IMR-90 (cell line): ENCODE measurements around the gene DERL3. TPM values are rescaled to one million over a fixed set of nuclear protein-coding genes. Genes with fewer than 3 reads are reported as not detected.

Experiments used
- ATAC-seq: fragments of 200-7000 bp; cut with Tn5 transposase; 2 replicates; pipeline ENCODE4 v1.9.1; 2020; ENCODE audit warnings: low read depth, mild to moderate bottlenecking, moderate library complexity
- BruUV-seq: library from RNA; stranded (reverse); fragments of 400-500 nt; replicated peaks from 2 replicates; lab custom pipeline; 2021; lab: Mats Ljungman, UMichigan
- CTCF ChIA-PET: fragments of 300-600 bp; formaldehyde crosslinking; extraction: SDS; loops from one replicate; lab custom pipeline; 2021; ENCODE audit warnings: antibody characterized with exemption; lab: Yijun Ruan, JAX
- POLR2A ChIA-PET: fragments of 300-600 bp; sonication (Branson Sonifier 250); formaldehyde crosslinking; loops from one replicate; lab custom pipeline; 2022; ENCODE audit warnings: antibody characterized with exemption; ENCODE audit not compliant: unreplicated experiment; lab: Charles Lee
- DNase-seq: peaks from one replicate; pipeline ENCODE4 v3.0.0; 2013
- H2AFZ ChIP-seq: replicated peaks from 2 replicates; pipeline ENCODE3; 2013; ENCODE audit warnings: low read length, mild to moderate bottlenecking; ENCODE audit not compliant: poor library complexity
- H2AK5ac ChIP-seq: 2 replicates; pipeline ENCODE4 v1.6.1; 2013; ENCODE audit warnings: low read depth, low read length, inconsistent platforms
- H2AK9ac ChIP-seq: replicated peaks from 2 replicates; pipeline ENCODE3; 2013; ENCODE audit warnings: mild to moderate bottlenecking, low read depth, low read length, moderate library complexity; ENCODE audit not compliant: poor library complexity
- H2BK120ac ChIP-seq: 2 replicates; pipeline ENCODE4 v1.6.1; 2013; ENCODE audit warnings: low read depth, low read length, inconsistent platforms
- H2BK15ac ChIP-seq: 3 replicates; pipeline ENCODE4 v1.6.1; 2013; ENCODE audit warnings: low read depth, low read length, inconsistent platforms
- H2BK20ac ChIP-seq: 2 replicates; pipeline ENCODE4 v1.6.1; 2013; ENCODE audit warnings: low read depth, mild to moderate bottlenecking, inconsistent platforms, low read length, moderate library complexity
- H2BK5ac ChIP-seq: 2 replicates; pipeline ENCODE4 v1.6.1; 2013; ENCODE audit warnings: mild to moderate bottlenecking, low read depth, low read length, inconsistent platforms; ENCODE audit not compliant: poor library complexity, severe bottlenecking
- H3K14ac ChIP-seq: replicated peaks from 2 replicates; pipeline ENCODE4 v1.6.1; 2013; ENCODE audit warnings: low read depth, low read length, inconsistent platforms
- H3K18ac ChIP-seq: 2 replicates; pipeline ENCODE4 v1.6.1; 2013; ENCODE audit warnings: low read depth, low read length, control low read depth
- H3K23ac ChIP-seq: 2 replicates; pipeline ENCODE4 v1.6.1; 2013; ENCODE audit warnings: low read depth, low read length, inconsistent platforms
- H3K27ac ChIP-seq: 2 replicates; pipeline ENCODE4 v1.5.1; 2013; ENCODE audit warnings: mild to moderate bottlenecking, control low read depth, low read length; ENCODE audit not compliant: insufficient read depth
- H3K27me3 ChIP-seq: 2 replicates; pipeline ENCODE4 v1.6.1; 2013; ENCODE audit warnings: low read length; ENCODE audit not compliant: control insufficient read depth, insufficient read depth
- H3K36me3 ChIP-seq: 2 replicates; pipeline ENCODE4 v1.6.1; 2013; ENCODE audit warnings: low read length, mixed read lengths; ENCODE audit not compliant: control insufficient read depth, insufficient read depth
- H3K4ac ChIP-seq: 2 replicates; pipeline ENCODE4 v1.6.1; 2013; ENCODE audit warnings: low read depth, low read length, inconsistent platforms
- H3K4me1 ChIP-seq: 2 replicates; pipeline ENCODE4 v1.6.1; 2013; ENCODE audit warnings: low read length, mixed read lengths; ENCODE audit not compliant: control insufficient read depth, insufficient read depth
- H3K4me2 ChIP-seq: 2 replicates; pipeline ENCODE4 v1.6.1; 2013; ENCODE audit warnings: low read depth, mild to moderate bottlenecking, control low read depth, low read length, moderate library complexity
- H3K4me3 ChIP-seq: 2 replicates; pipeline ENCODE4 v1.5.1; 2013; ENCODE audit warnings: low read depth, mild to moderate bottlenecking, control low read depth, low read length, moderate library complexity; ENCODE audit not compliant: insufficient read depth
- H3K56ac ChIP-seq: 2 replicates; pipeline ENCODE4 v1.6.1; 2013; ENCODE audit warnings: low read length, inconsistent platforms; ENCODE audit not compliant: insufficient read depth; ENCODE audit errors: extremely low read depth
- H3K79me1 ChIP-seq, 2 experiments: 2 replicates each; pipeline ENCODE4 v1.6.1; 2013; ENCODE audit warnings: low read length in 2 of 2, inconsistent platforms in 1 of 2, low read depth in 1 of 2
- H3K9ac ChIP-seq: 2 replicates; pipeline ENCODE4 v1.6.1; 2013; ENCODE audit warnings: low read depth, low read length, control low read depth
- H3K9me1 ChIP-seq: 2 replicates; pipeline ENCODE4 v1.6.1; 2013; ENCODE audit warnings: low read length, inconsistent platforms; ENCODE audit not compliant: insufficient read depth
- H3K9me3 ChIP-seq: 2 replicates; pipeline ENCODE4 v1.6.1; 2013; ENCODE audit warnings: low read length; ENCODE audit not compliant: control insufficient read depth, insufficient read depth
- H4K20me1 ChIP-seq: 2 replicates; pipeline ENCODE4 v1.6.1; 2013; ENCODE audit warnings: low read length, inconsistent platforms; ENCODE audit not compliant: insufficient read depth
- H4K5ac ChIP-seq: 2 replicates; pipeline ENCODE4 v1.6.1; 2013; ENCODE audit warnings: mild to moderate bottlenecking, low read depth, low read length, control low read depth
- H4K8ac ChIP-seq, 2 experiments: 2 replicates each; pipeline ENCODE4 v1.6.1; 2013; ENCODE audit warnings: low read depth in 2 of 2, low read length in 2 of 2, control low read depth in 1 of 2, inconsistent platforms in 1 of 2
- H4K91ac ChIP-seq: 2 replicates; pipeline ENCODE4 v1.6.1; 2013; ENCODE audit warnings: low read depth, low read length, inconsistent platforms; ENCODE audit not compliant: insufficient read depth
- CEBPB ChIP-seq: IDR thresholded peaks from 2 replicates; pipeline ENCODE4 v1.6.1; 2012; ENCODE audit warnings: low read depth, low read length, improper control_type of control experiment
- CHD1 ChIP-seq: IDR thresholded peaks from 2 replicates; pipeline ENCODE4 v1.6.1; 2012; ENCODE audit warnings: low read depth, low read length, improper control_type of control experiment
- FOS ChIP-seq: fragments of 150-350 bp; IDR thresholded peaks from 2 replicates; pipeline ENCODE4 v1.6.1; 2016; ENCODE audit warnings: low read depth, low read length
- MAFK ChIP-seq: IDR thresholded peaks from 2 replicates; pipeline ENCODE4 v1.6.1; 2012; ENCODE audit warnings: low read depth, low read length, improper control_type of control experiment
- RAD21 ChIP-seq: IDR thresholded peaks from 2 replicates; pipeline ENCODE4 v1.6.1; 2012; ENCODE audit warnings: low read length, improper control_type of control experiment
- RCOR1 ChIP-seq: IDR thresholded peaks from 2 replicates; pipeline ENCODE4 v1.6.1; 2012; ENCODE audit warnings: mild to moderate bottlenecking, low read length, improper control_type of control experiment; ENCODE audit not compliant: insufficient replicate concordance
- USF2 ChIP-seq: fragments of 150-350 bp; IDR thresholded peaks from 2 replicates; pipeline ENCODE4 v1.6.1; 2017; ENCODE audit warnings: mild to moderate bottlenecking, antibody characterized with exemption, low read length, low read depth
- WGBS, 2 experiments: methylation state at CpG; one replicate each; pipeline versions ENCODE4 v1.1.5 to v1.1.7; 2013; ENCODE audit warnings: missing lambda C conversion rate in 2 of 2; ENCODE audit not compliant: insufficient read length in 1 of 2; ENCODE audit errors: extremely low coverage in 2 of 2; 5-methylcytosine and 5-hydroxymethylcytosine counted together
- dilution Hi-C: fragments of 300-500 bp; cut with HindIII; formaldehyde crosslinking; loops from one replicate; pipeline ENCODE4 v1.14.3; 2018; ENCODE audit warnings: low sequenced_read_pairs; ENCODE audit not compliant: unreplicated experiment
- in situ Hi-C: fragments of 300-500 bp; cut with MboI; formaldehyde crosslinking; loops from 3 replicates; pipeline ENCODE4 v1.14.3; 2019; ENCODE audit warnings: low sequenced_read_pairs, inconsistent platforms, mixed read lengths
- intact Hi-C: fragments of 100-400 bp; cut with micrococcal nuclease; formaldehyde crosslinking; loops from 2 replicates; pipeline ENCODE4 v1.10.0; 2022
- polyA plus RNA-seq, 3 experiments: library from polyadenylated mRNA; depleted of rRNA; stranded (reverse); fragments of >200 nt; gene quantifications; 2 replicates each; pipeline ENCODE4 v1.2.3, GENCODE V29; 2012; ENCODE audit warnings: low replicate concordance in 1 of 3
- total RNA-seq: library from RNA; depleted of rRNA; stranded (reverse); fragments of >200 nt; gene quantifications from 2 replicates; pipeline ENCODE4 v1.2.3, GENCODE V29; 2012
- TF ChIP-seq, protein P1 (sequence below): fragments of 150-350 bp; IDR thresholded peaks from 2 replicates; pipeline ENCODE4 v1.6.1; 2016; ENCODE audit warnings: low read depth, mild to moderate bottlenecking, low read length, moderate library complexity, borderline replicate concordance
- TF ChIP-seq, protein P2 (sequence below): conservative IDR thresholded peaks from 2 replicates; pipeline ENCODE4 v1.5.1; 2012; ENCODE audit warnings: mild to moderate bottlenecking, low read depth, low read length, improper control_type of control experiment

Gene DERL3
- total and polyA plus RNA-seq, 2 of the 4 experiments (the other 2 are of a cell fraction) = 0.18 to 0.62 TPM

DNA sequence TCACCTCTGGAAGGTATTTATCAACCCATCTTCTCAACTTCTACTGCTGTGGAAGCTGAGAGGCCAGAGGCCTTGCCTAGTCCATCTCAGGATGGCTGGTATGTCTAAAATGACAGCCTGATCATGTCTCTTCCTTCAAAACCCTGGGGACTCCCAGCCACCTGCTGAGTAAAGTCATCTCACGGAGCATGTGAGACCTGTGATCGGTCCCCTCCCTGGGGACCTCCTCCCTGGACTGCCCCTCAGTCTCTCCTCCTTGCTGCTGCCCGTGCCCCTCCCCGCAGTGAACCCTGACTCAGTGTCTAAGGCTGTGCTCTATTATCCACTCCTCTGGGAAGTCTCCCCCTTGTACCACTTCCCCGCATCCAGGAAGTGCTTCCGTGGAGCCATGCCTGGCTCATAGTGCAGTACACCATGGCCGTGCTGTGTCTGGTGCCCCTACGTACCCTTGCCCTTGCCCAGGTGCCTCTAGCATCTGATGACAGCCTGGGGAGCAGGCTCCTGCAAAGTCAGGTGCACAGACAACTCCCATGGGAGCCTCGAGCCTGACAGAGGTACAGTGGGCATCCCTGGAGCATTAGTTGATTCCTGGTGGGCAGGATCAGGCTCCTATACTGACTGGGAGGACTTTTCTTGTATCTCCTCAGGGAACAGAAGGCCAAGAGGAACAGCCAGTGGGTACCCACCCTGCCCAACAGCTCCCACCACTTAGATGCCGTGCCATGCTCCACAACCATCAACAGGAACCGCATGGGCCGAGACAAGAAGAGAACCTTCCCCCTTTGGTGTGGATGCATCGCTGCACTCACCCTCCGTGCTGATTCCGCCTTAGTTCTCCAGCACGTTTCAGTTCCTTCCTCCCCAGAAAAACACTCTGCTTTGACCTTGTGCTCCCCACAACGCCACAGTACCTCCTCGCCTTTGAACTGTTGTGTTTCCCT lies 38.2 kb downstream of the DERL3 start (continued):
- TF ChIP-seq, protein P1, sequence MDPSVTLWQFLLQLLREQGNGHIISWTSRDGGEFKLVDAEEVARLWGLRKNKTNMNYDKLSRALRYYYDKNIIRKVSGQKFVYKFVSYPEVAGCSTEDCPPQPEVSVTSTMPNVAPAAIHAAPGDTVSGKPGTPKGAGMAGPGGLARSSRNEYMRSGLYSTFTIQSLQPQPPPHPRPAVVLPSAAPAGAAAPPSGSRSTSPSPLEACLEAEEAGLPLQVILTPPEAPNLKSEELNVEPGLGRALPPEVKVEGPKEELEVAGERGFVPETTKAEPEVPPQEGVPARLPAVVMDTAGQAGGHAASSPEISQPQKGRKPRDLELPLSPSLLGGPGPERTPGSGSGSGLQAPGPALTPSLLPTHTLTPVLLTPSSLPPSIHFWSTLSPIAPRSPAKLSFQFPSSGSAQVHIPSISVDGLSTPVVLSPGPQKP = no peak

DNA sequence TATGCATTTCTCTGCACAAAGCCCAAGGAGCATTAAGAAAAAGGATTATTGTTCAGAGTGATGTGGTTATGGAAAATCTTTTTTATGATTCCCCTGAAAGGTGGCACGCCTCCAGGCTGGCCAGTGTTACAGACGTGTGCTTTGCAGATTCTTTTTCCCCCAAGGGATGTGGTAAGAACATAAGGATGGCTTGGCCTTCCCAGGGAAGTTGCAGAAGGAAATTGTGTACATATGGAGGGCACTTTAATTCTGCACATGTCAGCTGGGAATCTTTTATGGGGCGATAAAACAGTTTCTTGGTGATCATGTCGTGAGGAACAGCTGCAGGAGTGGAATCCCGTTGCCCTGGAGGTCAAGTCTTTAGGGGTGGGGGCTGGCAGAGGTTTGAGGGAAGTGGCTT lies 42.3 kb downstream of the DERL3 start:
- Histone ChIP-seq H3K27ac (no peak overlapping the region), H2BK20ac (no peak overlapping the region), H3K18ac (no peak overlapping the region), H3K27me3 (no peaks in the 10 kb centered on the region), H2AFZ (no peak overlapping the region), H3K9me3 (no peaks in the 10 kb centered on the region), H2BK5ac (no peak overlapping the region), H3K4ac (no peak overlapping the region), H4K91ac (no peak overlapping the region), H3K4me1 (peaks cover 1% of the 10 kb centered on the region; the same call in 1 of the 2 replicates), H3K56ac (no peak overlapping the region), H3K9me1 (peaks cover 6% of the 10 kb centered on the region; the same call in 1 of the 2 replicates), H3K36me3 (peaks cover 67% of the 10 kb centered on the region), H2AK5ac (no peak overlapping the region), H3K9ac (no peak overlapping the region), H2AK9ac (no peak overlapping the region), H3K79me1 (peaks cover 24 to 39% of the 10 kb centered on the region in 2 experiments), H3K14ac (no peak overlapping the region), H3K4me2 (no peak overlapping the region), H2BK120ac (no peak overlapping the region), H3K4me3 (no peak overlapping the region), H4K20me1 (peaks cover 22% of the 10 kb centered on the region), H4K5ac (no peak overlapping the region), H4K8ac (no peak overlapping the region), H2BK15ac (no peak overlapping the region), H3K23ac (no peak overlapping the region)
- dilution Hi-C loops = no loop called here
- intact Hi-C loops = no loop called here
- 60% methylated on average over 1 of the region's 5 CpGs; no CpG with 5 or more reads in 1 of the 2 experiments for WGBS, 2 experiments
- ChIA-PET CTCF (no interaction called here), POLR2A (interaction anchor here (0.6 kb wide), 1 partner anchor 12 kb away, joined by 4 read pairs; no protein-coding TSS in a partner anchor)
- DNase-seq (no peak), ATAC-seq (no peak)
- in situ Hi-C loops = no loop called here
- BruUV-seq = no TSS peak
- TF ChIP-seq CEBPB = no peak
- TF ChIP-seq, protein P2, sequence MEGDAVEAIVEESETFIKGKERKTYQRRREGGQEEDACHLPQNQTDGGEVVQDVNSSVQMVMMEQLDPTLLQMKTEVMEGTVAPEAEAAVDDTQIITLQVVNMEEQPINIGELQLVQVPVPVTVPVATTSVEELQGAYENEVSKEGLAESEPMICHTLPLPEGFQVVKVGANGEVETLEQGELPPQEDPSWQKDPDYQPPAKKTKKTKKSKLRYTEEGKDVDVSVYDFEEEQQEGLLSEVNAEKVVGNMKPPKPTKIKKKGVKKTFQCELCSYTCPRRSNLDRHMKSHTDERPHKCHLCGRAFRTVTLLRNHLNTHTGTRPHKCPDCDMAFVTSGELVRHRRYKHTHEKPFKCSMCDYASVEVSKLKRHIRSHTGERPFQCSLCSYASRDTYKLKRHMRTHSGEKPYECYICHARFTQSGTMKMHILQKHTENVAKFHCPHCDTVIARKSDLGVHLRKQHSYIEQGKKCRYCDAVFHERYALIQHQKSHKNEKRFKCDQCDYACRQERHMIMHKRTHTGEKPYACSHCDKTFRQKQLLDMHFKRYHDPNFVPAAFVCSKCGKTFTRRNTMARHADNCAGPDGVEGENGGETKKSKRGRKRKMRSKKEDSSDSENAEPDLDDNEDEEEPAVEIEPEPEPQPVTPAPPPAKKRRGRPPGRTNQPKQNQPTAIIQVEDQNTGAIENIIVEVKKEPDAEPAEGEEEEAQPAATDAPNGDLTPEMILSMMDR = no peak
- no peak for TF ChIP-seq RCOR1
- TF ChIP-seq USF2 = no peak
- no peak for TF ChIP-seq RAD21
- no peak for TF ChIP-seq CHD1
- TF ChIP-seq, protein P1 = no peak
- TF ChIP-seq FOS = no peak
- TF ChIP-seq MAFK = no peak
